Activated CD4-positive, alpha-beta T cell treated with anti-CD3 and anti-CD28 coated beads for 36 hours (primary cell): ENCODE measurements around the gene TTYH1. TPM values are rescaled to one million over a fixed set of nuclear protein-coding genes. Genes with fewer than 3 reads are reported as not detected.
"Not testable (repeated sequence)": the region's sequence is repeated elsewhere in the genome, so short reads cannot be mapped to it uniquely, and the experiment has no call there.

ENCODE experiments used
- ATAC-seq: fragments of 200-7000 bp; cut with Tn5 transposase; one replicate; pipeline ENCODE4 v1.10.0; 2021; ENCODE audit warnings: mild to moderate bottlenecking, moderate library complexity
- CTCF ChIA-PET: fragments of 350-600 bp; sonication (Branson Sonifier 250); formaldehyde crosslinking; loops from one replicate; lab custom pipeline; 2021; ENCODE audit warnings: antibody characterized with exemption; lab: Charles Lee
- POLR2A ChIA-PET: fragments of 350-600 bp; sonication (Branson Sonifier 250); formaldehyde crosslinking; loops from one replicate; lab custom pipeline; 2021; ENCODE audit warnings: antibody characterized with exemption, inconsistent platforms; lab: Charles Lee
- DNase-seq: peaks from one replicate; pipeline ENCODE4 v3.0.0-alpha.2; 2020
- H3K27ac Mint-ChIP-seq: one replicate; pipeline ENCODE4 v1.8.0; 2021; ENCODE audit warnings: mixed read lengths
- H3K27me3 Mint-ChIP-seq: one replicate; pipeline ENCODE4 v1.8.0; 2021; ENCODE audit warnings: mixed read lengths
- H3K36me3 Mint-ChIP-seq: one replicate; pipeline ENCODE4 v1.8.0; 2021; ENCODE audit warnings: low read depth, mixed read lengths
- H3K4me1 Mint-ChIP-seq: one replicate; pipeline ENCODE4 v1.8.0; 2021; ENCODE audit warnings: mixed read lengths
- H3K4me3 Mint-ChIP-seq: one replicate; pipeline ENCODE4 v1.8.0; 2021; ENCODE audit warnings: mild to moderate bottlenecking, moderate library complexity, mixed read lengths
- H3K9me3 Mint-ChIP-seq: one replicate; pipeline ENCODE4 v1.8.0; 2021; ENCODE audit warnings: low read depth, mixed read lengths
- intact Hi-C, 2 experiments: fragments of 100-400 bp; cut with DNase I in 1 of 2; cut with micrococcal nuclease in 1 of 2; formaldehyde crosslinking; loops; one replicate each; pipeline versions ENCODE4 v1.14.2 to v1.15.1; 2022 to 2024; cut with DNase I, micrococcal nuclease
- total RNA-seq, 2 experiments: library from RNA; stranded (reverse); gene quantifications; one replicate each; pipeline ENCODE4 v1.2.3, GENCODE V29; 2021

Gene TTYH1
- total RNA-seq, 2 experiments from 2014 or later, result 0.19 to 0.59 TPM

GRCh38 chr19:54462655-54463530, 47.6 kb downstream of the TTYH1 start:
- ATAC-seq (peak; percentile 11), DNase-seq (peak; percentile 81)
- H3K27ac Mint-ChIP-seq, result peak overlapping the region; percentile 91
- peaks cover 32% of the 10 kb centered on the region for H3K4me1 Mint-ChIP-seq
- peaks cover 24% of the 10 kb centered on the region for H3K36me3 Mint-ChIP-seq
- CTCF ChIA-PET, result interaction anchor here (0.5 to 1.0 kb wide), 6 partner anchors 14 to 277 kb away, joined by 3 to 5 read pairs (median 4); no protein-coding TSS in a partner anchor
- H3K27me3 Mint-ChIP-seq, result peaks cover 3% of the 10 kb centered on the region
- peak overlapping the region; percentile 80 for H3K4me3 Mint-ChIP-seq
- POLR2A ChIA-PET, result interaction anchor here (0.6 to 1.9 kb wide), 11 partner anchors 9 to 1136 kb away, joined by 3 to 18 read pairs (median 3); partner anchors contain the start of genes CDC42EP5, LENG8, PPP1R12C and PRPF31
- intact Hi-C loops, result loop anchor here (1.0 to 10.0 kb wide), 13 partner anchors 14 to 1268 kb away; partner anchors contain the start of genes MYADM (in 2 of the 2), CNOT3 (in 1 of the 2), DNAAF3 (in 1 of the 2) and FIZ1 (in 1 of the 2)
- H3K9me3 Mint-ChIP-seq, result peaks cover 2% of the 10 kb centered on the region

DNA sequence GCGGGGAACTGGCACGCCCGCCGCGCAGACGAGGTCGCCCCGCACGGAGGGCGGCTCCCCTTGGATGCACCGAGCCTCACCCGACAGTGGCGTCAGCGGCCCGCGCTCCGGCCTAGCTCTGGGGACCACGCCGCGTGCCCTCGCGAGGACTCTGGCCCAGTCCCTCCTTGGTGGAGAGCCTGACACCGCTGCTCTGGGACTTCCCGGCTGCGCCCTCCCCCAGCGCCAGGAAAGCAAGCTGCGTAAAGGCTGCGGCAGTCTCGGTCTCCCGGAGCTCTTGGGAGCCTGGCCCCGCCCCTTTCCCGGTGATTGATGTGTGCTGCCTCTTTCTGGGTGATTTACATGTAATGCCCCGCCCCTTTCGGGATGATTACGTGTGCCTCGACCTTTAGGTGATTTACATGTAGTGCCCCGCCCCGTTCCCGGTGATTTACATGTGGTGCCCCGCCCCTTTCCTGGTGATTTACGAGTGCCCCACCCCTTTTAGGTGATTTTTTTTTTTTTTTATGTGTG, 48.3 kb downstream of the TTYH1 start, which contains the start of gene LENG9:
LENG9 (minus strand) TSS at position 248 of the 513 bp plus-strand sequence. CDS start 252 bp downstream, outside the sequence.
- Mint-ChIP-seq H3K4me1 (peaks cover 26% of the 10 kb centered on the region), H3K36me3 (peaks cover 17% of the 10 kb centered on the region), H3K4me3 (peak within 1 kb of the TSS; percentile 80), H3K9me3 (peaks cover 2% of the 10 kb centered on the region), H3K27ac (peak within 1 kb of the TSS; percentile 91), H3K27me3 (peaks cover 6% of the 10 kb centered on the region)
- DNase-seq (peak; percentile 100), ATAC-seq (peak; percentile 69)
- POLR2A ChIA-PET, result interaction anchor here (0.6 to 1.0 kb wide), 9 partner anchors 10 to 1135 kb away, joined by 3 to 18 read pairs (median 4); partner anchors contain the start of genes CDC42EP5, LENG8, PPP1R12C and PRPF31
- CTCF ChIA-PET, result interaction anchor here (0.5 to 1.0 kb wide), 6 partner anchors 15 to 631 kb away, joined by 3 to 5 read pairs (median 3); no protein-coding TSS in a partner anchor
- intact Hi-C loops, result loop anchor here (1.0 to 10.0 kb wide), 23 partner anchors 14 to 1269 kb away; partner anchors contain the start of genes LENG8 (in 2 of the 2), MYADM (in 2 of the 2), CNOT3 (in 1 of the 2) and DNAAF3 (in 1 of the 2)

- H3K4me3 Mint-ChIP-seq, result peak overlapping the region; percentile 80
- ChIA-PET CTCF (interaction anchor here (0.6 to 1.0 kb wide), 3 partner anchors 16 to 630 kb away, joined by 3 to 5 read pairs (median 4); no protein-coding TSS in a partner anchor), POLR2A (interaction anchor here (0.6 to 1.0 kb wide), 6 partner anchors 9 to 1135 kb away, joined by 3 to 18 read pairs (median 4); partner anchors contain the start of genes CDC42EP5, LENG8, PRPF31 and TFPT)
- H3K4me1 Mint-ChIP-seq, result peaks cover 23% of the 10 kb centered on the region
- H3K27me3 Mint-ChIP-seq, result peaks cover 11% of the 10 kb centered on the region
- peak overlapping the region; percentile 91 for H3K27ac Mint-ChIP-seq
- ATAC-seq (peak; percentile 70), DNase-seq (peak; percentile 97)
- H3K9me3 Mint-ChIP-seq, result peaks cover 2% of the 10 kb centered on the region
- H3K36me3 Mint-ChIP-seq, result peaks cover 12% of the 10 kb centered on the region
- intact Hi-C loops, result loop anchor here (1.0 to 10.0 kb wide), 16 partner anchors 15 to 1269 kb away; partner anchors contain the start of genes DNAAF3 (in 1 of the 2), HSPBP1 (in 1 of the 2), LENG1 (in 1 of the 2) and LENG8 (in 1 of the 2)
Observed at GRCh38 chr19:54464044-54464629, 48.9 kb downstream of the TTYH1 start.

- POLR2A ChIA-PET, result no interaction called here
- peak; percentile 37 for ATAC-seq
- Mint-ChIP-seq H3K9me3 (peaks cover 2% of the 10 kb centered on the region), H3K4me1 (peaks cover 19% of the 10 kb centered on the region), H3K27me3 (peaks cover 18% of the 10 kb centered on the region), H3K36me3 (peaks cover 10% of the 10 kb centered on the region), H3K27ac (peak overlapping the region; percentile 91), H3K4me3 (peak overlapping the region; percentile 80)
- intact Hi-C loops, result loop anchor here (1.0 to 10.0 kb wide), 16 partner anchors 16 to 1270 kb away; partner anchors contain the start of genes DNAAF3 (in 1 of the 2), HSPBP1 (in 1 of the 2), LENG1 (in 1 of the 2) and LENG8 (in 1 of the 2)
- DNase-seq, result peak; percentile 93
- CTCF ChIA-PET, result no interaction called here
Observed at GRCh38 chr19:54464630-54465425, 49.6 kb downstream of the TTYH1 start.

DNA sequence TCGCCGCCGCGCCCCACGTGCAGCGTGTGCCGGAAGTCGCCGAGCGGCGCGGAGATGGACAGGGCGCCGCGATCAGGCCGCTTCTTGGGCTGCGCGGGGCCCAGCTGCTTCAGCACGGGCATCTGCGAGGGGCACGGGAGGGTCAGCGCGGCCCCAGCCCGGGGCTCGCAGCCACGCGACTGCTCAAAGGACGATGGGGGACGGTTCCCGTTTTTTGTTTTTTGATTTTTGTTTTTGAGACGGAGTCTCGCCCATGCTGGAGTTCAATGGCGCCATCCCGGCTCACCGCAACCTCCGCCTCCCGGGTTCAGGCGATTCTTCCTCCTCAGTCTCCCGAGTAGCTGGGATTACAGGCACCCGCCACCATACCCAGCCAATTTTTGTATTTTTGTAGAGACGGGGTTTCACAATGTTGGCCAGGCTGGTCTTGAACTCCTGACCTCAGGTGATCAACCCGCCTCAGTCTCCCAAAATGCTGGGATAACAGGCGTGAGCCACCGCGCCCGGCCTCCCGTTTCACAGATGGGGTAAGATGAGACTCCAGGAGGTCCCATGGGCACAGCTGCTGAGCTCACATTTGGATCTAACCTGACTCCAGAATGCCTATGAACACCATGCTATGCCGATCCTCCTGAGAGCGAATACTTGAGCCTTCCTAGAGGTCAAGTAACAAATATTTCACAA, 50.3 kb downstream of the TTYH1 start:
- ChIA-PET POLR2A (no interaction called here), CTCF (interaction anchor here (0.6 to 0.7 kb wide), 2 partner anchors 36 to 209 kb away, joined by 3 to 4 read pairs; no protein-coding TSS in a partner anchor)
- Mint-ChIP-seq H3K27me3 (peaks cover 24% of the 10 kb centered on the region), H3K4me3 (peak overlapping the region; percentile 46), H3K27ac (no peak overlapping the region), H3K36me3 (peaks cover 8% of the 10 kb centered on the region), H3K4me1 (peaks cover 19% of the 10 kb centered on the region), H3K9me3 (peaks cover 2% of the 10 kb centered on the region)
- DNase-seq (no peak), ATAC-seq (no peak)
- intact Hi-C loops, result loop anchor here in 1 of 2 experiments (2.0 to 10.0 kb wide), 6 partner anchors 57 to 1271 kb away; partner anchors contain the start of genes DNAAF3, PPP6R1, RPL28 and TMEM238

DNA sequence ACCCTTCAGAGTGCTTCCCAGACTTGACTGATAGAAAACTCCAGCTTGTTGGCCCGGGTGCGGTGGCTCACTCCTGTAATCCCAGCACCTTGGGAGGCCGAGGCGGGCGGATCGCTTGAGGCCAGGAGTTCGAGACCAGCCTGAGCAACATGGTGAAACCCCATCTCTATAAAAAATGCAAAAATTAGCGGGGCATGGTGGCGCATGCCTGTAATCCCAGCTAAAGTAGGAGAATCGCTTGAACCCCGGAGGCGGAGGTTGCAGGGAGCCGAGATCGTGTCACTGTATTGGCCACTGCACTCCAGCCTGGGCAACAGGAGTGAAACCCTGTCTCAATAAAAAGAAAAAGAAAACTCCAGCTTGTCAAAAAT, 50.8 kb downstream of the TTYH1 start:
- intact Hi-C loops, result loop anchor here in 1 of 2 experiments (10.0 kb wide), 2 partner anchors 699 to 1271 kb away; partner anchors contain the start of genes DNAAF3 and ZNF665
- Mint-ChIP-seq H3K4me3 (peak overlapping the region; percentile 46), H3K4me1 (peaks cover 23% of the 10 kb centered on the region), H3K27me3 (peaks cover 28% of the 10 kb centered on the region)
- H3K9me3 Mint-ChIP-seq, H3K27ac Mint-ChIP-seq, POLR2A ChIA-PET, ATAC-seq, DNase-seq, H3K36me3 Mint-ChIP-seq: not testable (repeated sequence)
- CTCF ChIA-PET, result interaction anchor here (0.7 to 1.1 kb wide), 2 partner anchors 15 to 208 kb away, joined by 3 read pairs; no protein-coding TSS in a partner anchor

DNA sequence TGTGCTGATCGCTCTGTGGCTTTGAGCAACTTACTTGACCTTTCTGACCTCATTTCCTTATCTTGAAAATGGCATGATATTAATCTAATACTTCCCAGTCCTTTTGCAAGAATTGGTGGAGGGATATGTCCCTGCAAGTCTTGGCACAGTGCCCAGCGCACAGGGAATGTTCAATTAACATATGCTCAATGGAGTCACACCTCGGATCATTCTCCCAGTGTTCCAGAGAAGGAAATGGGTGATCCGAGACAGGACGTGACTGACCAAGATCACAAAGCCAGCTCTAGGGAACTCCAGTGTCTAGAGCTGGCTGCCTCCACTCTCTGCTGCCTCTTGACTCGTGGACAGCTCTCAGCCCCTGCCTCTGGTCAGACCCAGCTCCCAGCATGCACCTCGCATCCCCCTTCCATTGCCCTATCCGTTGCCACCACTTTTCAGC, 54.3 kb downstream of the TTYH1 start:
- ChIA-PET CTCF (interaction anchor here (0.7 to 1.2 kb wide), 2 partner anchors 8 to 53 kb away, joined by 3 to 4 read pairs; no protein-coding TSS in a partner anchor), POLR2A (no interaction called here)
- Mint-ChIP-seq H3K27ac (no peak overlapping the region), H3K36me3 (no peaks in the 10 kb centered on the region), H3K4me1 (peaks cover 14% of the 10 kb centered on the region), H3K9me3 (peaks cover 2% of the 10 kb centered on the region), H3K27me3 (peaks cover 39% of the 10 kb centered on the region), H3K4me3 (no peak overlapping the region)
- intact Hi-C loops, result loop anchor here in 1 of 2 experiments (10.0 kb wide), 2 partner anchors 695 to 1275 kb away; partner anchors contain the start of genes DNAAF3 and ZNF665
- ATAC-seq (no peak), DNase-seq (no peak)

- no peak for ATAC-seq
- H3K4me1 Mint-ChIP-seq, result peaks cover 12% of the 10 kb centered on the region
- POLR2A ChIA-PET, result no interaction called here
- DNase-seq, result no peak
- peaks cover 2% of the 10 kb centered on the region for H3K9me3 Mint-ChIP-seq
- H3K4me3 Mint-ChIP-seq, result no peak overlapping the region
- H3K27me3 Mint-ChIP-seq, result peaks cover 44% of the 10 kb centered on the region
- CTCF ChIA-PET, result interaction anchor here (0.6 to 1.0 kb wide), 2 partner anchors 11 to 216 kb away, joined by 4 read pairs; no protein-coding TSS in a partner anchor
- intact Hi-C loops, result no loop called here
- H3K27ac Mint-ChIP-seq, result no peak overlapping the region
- no peaks in the 10 kb centered on the region for H3K36me3 Mint-ChIP-seq
Observed at GRCh38 chr19:54470276-54470887, 55.1 kb downstream of the TTYH1 start.
